ENCODE data around the gene ZNF362. TPM values are rescaled to one million over a fixed set of nuclear protein-coding genes. Genes with fewer than 3 reads are reported as not detected.

ZNF362 gene
- total and polyA plus RNA-seq, 2 of the 13 experiments (the other 11 are each of a cell fraction or from before 2014, with no cell fraction given) = 8.3 to 14.2 TPM

GRCh38 chr1:33255347-33256220 is 708 bp upstream of the ZNF362 start (continued):
- TF ChIP-seq HHEX (CRISPR knock-in tag; IDR thresholded peaks at IDR 0.05) (no peak), ZNF383 (CRISPR knock-in tag; IDR thresholded peaks at IDR 0.05; ENCODE audit: borderline replicate concordance) (no peak), ZNF605 (CRISPR knock-in tag; IDR thresholded peaks at IDR 0.05) (0 out of 2 replicates have a peak, but pooled peaks have one; percentile 19), YEATS2 (CRISPR knock-in tag; IDR thresholded peaks at IDR 0.05; ENCODE audit: borderline replicate concordance) (no peak), RBM39 (IDR thresholded peaks at IDR 0.05; ENCODE audit: low read depth, low read length, poor library complexity, severe bottlenecking) (no peak), ZNF282 (IDR thresholded peaks at IDR 0.05; ENCODE audit: partially characterized antibody) (no peak), ZNF772 (CRISPR knock-in tag; IDR thresholded peaks at IDR 0.05) (no peak), TARDBP (CRISPR knock-in tag; IDR thresholded peaks at IDR 0.05) (no peak), SP5 (CRISPR knock-in tag; IDR thresholded peaks at IDR 0.05; ENCODE audit: borderline replicate concordance, low read depth) (no peak), ZNF678 (CRISPR knock-in tag; IDR thresholded peaks at IDR 0.05) (no peak), NR1H2 (CRISPR knock-in tag; IDR thresholded peaks at IDR 0.05; ENCODE audit: borderline replicate concordance, low read depth) (no peak), ZNF468 (CRISPR knock-in tag; IDR thresholded peaks at IDR 0.05) (no peak), TRIM24 (CRISPR knock-in tag; IDR thresholded peaks at IDR 0.05) (no peak), FOXA3 (CRISPR knock-in tag; IDR thresholded peaks at IDR 0.05) (no peak), ZNF768 (CRISPR knock-in tag; IDR thresholded peaks at IDR 0.05) (no peak), ZNF503 (CRISPR knock-in tag; IDR thresholded peaks at IDR 0.05) (no peak; the same call in 1 of the 2 replicates), AKNA (CRISPR knock-in tag; IDR thresholded peaks at IDR 0.05; ENCODE audit: borderline replicate concordance) (no peak)
- TF ChIP-seq, protein P1, sequence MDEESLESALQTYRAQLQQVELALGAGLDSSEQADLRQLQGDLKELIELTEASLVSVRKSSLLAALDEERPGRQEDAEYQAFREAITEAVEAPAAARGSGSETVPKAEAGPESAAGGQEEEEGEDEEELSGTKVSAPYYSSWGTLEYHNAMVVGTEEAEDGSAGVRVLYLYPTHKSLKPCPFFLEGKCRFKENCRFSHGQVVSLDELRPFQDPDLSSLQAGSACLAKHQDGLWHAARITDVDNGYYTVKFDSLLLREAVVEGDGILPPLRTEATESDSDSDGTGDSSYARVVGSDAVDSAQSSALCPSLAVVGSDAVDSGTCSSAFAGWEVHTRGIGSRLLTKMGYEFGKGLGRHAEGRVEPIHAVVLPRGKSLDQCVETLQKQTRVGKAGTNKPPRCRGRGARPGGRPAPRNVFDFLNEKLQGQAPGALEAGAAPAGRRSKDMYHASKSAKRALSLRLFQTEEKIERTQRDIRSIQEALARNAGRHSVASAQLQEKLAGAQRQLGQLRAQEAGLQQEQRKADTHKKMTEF (CRISPR knock-in tag; IDR thresholded peaks at IDR 0.05) = peak; percentile 39; the same call in 1 of the 2 replicates
- TF ChIP-seq, protein P2, sequence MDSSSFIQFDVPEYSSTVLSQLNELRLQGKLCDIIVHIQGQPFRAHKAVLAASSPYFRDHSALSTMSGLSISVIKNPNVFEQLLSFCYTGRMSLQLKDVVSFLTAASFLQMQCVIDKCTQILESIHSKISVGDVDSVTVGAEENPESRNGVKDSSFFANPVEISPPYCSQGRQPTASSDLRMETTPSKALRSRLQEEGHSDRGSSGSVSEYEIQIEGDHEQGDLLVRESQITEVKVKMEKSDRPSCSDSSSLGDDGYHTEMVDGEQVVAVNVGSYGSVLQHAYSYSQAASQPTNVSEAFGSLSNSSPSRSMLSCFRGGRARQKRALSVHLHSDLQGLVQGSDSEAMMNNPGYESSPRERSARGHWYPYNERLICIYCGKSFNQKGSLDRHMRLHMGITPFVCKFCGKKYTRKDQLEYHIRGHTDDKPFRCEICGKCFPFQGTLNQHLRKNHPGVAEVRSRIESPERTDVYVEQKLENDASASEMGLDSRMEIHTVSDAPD (CRISPR knock-in tag; IDR thresholded peaks at IDR 0.05) = no peak

All from HepG2 (cell line).